ENCODE measurements around the gene PLSCR1. TPM values are rescaled to one million over a fixed set of nuclear protein-coding genes. Genes with fewer than 3 reads are reported as not detected.

The PLSCR1 gene
- total RNA-seq, 2 donors from 2014 or later: 61.7 to 64.9 TPM

GRCh38 chr3:146473726-146474125 is 70.7 kb downstream of the PLSCR1 start:
- Histone ChIP-seq H3K4me3 (no peak overlapping the region), H3K27me3 (no peaks in the 10 kb centered on the region), H3K27ac (no peak overlapping the region), H3K9me3 (no peaks in the 10 kb centered on the region), H3K36me3 (replicated peaks in 1 of 2; ENCODE audit: insufficient read depth in 1 of 2, low read depth in 2 of 2) (no peaks in the 10 kb centered on the region), H3K4me1 (peaks cover 14% of the 10 kb centered on the region)
- DNase-seq: no peak
- no peak for ATAC-seq
- TF ChIP-seq POLR2A (IDR thresholded peaks at IDR 0.05) (no peak), CTCF (IDR thresholded peaks at IDR 0.05) (no peak)
- intact Hi-C loops (cut with DNase I): no loop called here
- WGBS, 2 donors: 84 to 89% methylated on average over 2 of the region's 2 CpGs

DNA sequence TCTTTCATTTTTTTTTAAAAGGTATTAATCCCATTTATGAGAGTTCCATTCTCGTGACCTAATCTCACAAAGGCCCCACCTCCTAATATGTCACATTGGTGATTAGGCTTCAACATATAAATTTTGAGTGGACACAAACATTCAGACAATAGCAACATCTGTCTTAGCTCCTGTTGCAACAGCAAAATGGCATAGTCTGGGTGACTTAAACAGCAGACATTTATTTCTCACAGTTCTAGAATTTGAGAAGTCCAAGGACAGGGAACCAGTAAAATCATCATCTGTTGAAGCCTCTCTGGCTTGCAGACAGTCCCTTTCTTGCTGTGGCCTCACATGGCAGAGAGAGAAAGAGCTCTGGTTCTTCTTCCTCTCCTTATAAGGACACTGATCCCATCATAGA is 71.8 kb downstream of the PLSCR1 start:
- TF ChIP-seq CTCF (IDR thresholded peaks at IDR 0.05) (no peak), POLR2A (IDR thresholded peaks at IDR 0.05) (no peak)
- H3K4me1 ChIP-seq: peaks cover 23% of the 10 kb centered on the region
- intact Hi-C loops (cut with DNase I): no loop called here
- no peak overlapping the region for H3K4me3 ChIP-seq
- H3K36me3 ChIP-seq (replicated peaks in 1 of 2; ENCODE audit: insufficient read depth in 1 of 2, low read depth in 2 of 2): no peaks in the 10 kb centered on the region
- WGBS, 2 donors: 86 to 100% methylated on average over 1 of the region's 1 CpG
- H3K9me3 ChIP-seq: no peaks in the 10 kb centered on the region
- DNase-seq (no peak), ATAC-seq (no peak)
- H3K27ac ChIP-seq: no peak overlapping the region
- H3K27me3 ChIP-seq: no peaks in the 10 kb centered on the region

DNA sequence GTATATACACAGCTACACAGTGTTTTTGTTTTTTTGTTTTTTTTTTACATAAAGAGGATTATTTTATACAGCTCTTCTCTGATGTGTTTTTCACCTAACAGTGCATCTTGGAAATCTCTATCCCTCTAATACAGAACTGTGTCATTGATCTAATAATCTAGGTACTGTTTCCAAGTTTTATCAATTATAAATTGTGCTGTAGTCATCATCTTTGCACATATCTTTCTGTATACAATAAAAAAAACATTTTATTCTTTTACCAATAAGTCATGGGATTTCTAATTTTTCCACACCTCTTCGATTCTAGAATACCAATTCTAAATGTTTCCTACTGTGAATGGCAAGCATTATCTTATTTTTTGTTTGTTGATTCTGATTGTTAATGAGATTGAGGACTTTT is 73.4 kb downstream of the PLSCR1 start:
- H3K9me3 ChIP-seq: no peaks in the 10 kb centered on the region
- no peak overlapping the region for H3K27ac ChIP-seq
- WGBS, 2 donors: 77 to 94% methylated on average over 1 of the region's 1 CpG
- H3K4me3 ChIP-seq: no peak overlapping the region
- no peaks in the 10 kb centered on the region for H3K36me3 ChIP-seq (replicated peaks in 1 of 2; ENCODE audit: insufficient read depth in 1 of 2, low read depth in 2 of 2)
- DNase-seq: no peak
- intact Hi-C loops (cut with DNase I): no loop called here
- ATAC-seq: no peak
- TF ChIP-seq CTCF (IDR thresholded peaks at IDR 0.05) (no peak), POLR2A (IDR thresholded peaks at IDR 0.05) (no peak)
- H3K27me3 ChIP-seq: no peaks in the 10 kb centered on the region
- H3K4me1 ChIP-seq: peaks cover 23% of the 10 kb centered on the region

- Histone ChIP-seq H3K36me3 (replicated peaks in 1 of 2; ENCODE audit: insufficient read depth in 1 of 2, low read depth in 2 of 2) (no peaks in the 10 kb centered on the region), H3K4me1 (peaks cover 23% of the 10 kb centered on the region), H3K27ac (peak overlapping the region; percentile 95 to 98 (median 96)), H3K9me3 (no peaks in the 10 kb centered on the region), H3K27me3 (no peaks in the 10 kb centered on the region), H3K4me3 (no peak overlapping the region)
- 86 to 88% methylated on average over 9 of the region's 9 CpGs for WGBS, 2 donors
- intact Hi-C loops (cut with DNase I): no loop called here
- TF ChIP-seq POLR2A (IDR thresholded peaks at IDR 0.05): no peak
- TF ChIP-seq CTCF (IDR thresholded peaks at IDR 0.05): no peak
- no peak for ATAC-seq
- DNase-seq: no peak
Observed at GRCh38 chr3:146470425-146470990, 73.9 kb downstream of the PLSCR1 start.
